Upper lobe of left lung (tissue), 4 donors: ENCODE measurements around the gene SUV39H2.

Experiments
- POLR2A ChIP-seq, 4 donors: fragments of 450-650 bp; IDR thresholded peaks; one replicate each; pipeline ENCODE4 v1.5.1; 2016 to 2017; ENCODE audit warnings: antibody characterized with exemption in 4 of 4, mild to moderate bottlenecking in 2 of 4
- POLR2AphosphoS5 ChIP-seq, 2 donors: sonication (generic); formaldehyde crosslinking; IDR thresholded peaks; one replicate each; pipeline ENCODE4 v1.5.1; 2017; ENCODE audit warnings: antibody characterized with exemption in 2 of 2
- TF ChIP-seq, protein P1 (sequence below), 6 experiments: fragments of 450-650 bp in 4 of 6; fragments of 200-600 bp in 2 of 6; sonication (generic) in 2 of 6; IDR thresholded peaks; one replicate each; pipeline ENCODE4 v1.5.1; 2016 to 2019; ENCODE audit warnings: antibody characterized with exemption in 6 of 6

DNA sequence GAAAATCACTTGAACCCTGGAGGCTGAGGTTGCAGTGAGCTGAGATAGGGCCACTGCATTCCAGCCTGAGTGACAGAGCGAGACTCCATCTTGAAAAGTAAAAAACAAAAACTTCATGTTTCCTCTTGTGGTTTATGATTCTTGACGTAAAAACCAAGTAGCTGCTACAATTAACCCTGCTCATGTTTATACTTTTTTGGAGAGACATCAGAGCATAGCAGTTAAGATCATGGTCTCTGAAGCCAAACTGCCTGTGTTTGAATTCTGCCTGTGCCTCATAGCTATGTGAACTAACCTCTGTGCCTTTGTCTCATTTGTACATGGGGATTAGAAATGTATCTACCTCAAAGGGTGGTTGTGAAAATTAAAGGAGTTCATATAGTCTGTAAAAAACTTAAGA is 27.2 kb downstream of the SUV39H2 start:
- TF ChIP-seq POLR2AphosphoS5 (IDR thresholded peaks at IDR 0.05): no peak
- no peak for TF ChIP-seq POLR2A (IDR thresholded peaks at IDR 0.05)
- TF ChIP-seq, protein P1, sequence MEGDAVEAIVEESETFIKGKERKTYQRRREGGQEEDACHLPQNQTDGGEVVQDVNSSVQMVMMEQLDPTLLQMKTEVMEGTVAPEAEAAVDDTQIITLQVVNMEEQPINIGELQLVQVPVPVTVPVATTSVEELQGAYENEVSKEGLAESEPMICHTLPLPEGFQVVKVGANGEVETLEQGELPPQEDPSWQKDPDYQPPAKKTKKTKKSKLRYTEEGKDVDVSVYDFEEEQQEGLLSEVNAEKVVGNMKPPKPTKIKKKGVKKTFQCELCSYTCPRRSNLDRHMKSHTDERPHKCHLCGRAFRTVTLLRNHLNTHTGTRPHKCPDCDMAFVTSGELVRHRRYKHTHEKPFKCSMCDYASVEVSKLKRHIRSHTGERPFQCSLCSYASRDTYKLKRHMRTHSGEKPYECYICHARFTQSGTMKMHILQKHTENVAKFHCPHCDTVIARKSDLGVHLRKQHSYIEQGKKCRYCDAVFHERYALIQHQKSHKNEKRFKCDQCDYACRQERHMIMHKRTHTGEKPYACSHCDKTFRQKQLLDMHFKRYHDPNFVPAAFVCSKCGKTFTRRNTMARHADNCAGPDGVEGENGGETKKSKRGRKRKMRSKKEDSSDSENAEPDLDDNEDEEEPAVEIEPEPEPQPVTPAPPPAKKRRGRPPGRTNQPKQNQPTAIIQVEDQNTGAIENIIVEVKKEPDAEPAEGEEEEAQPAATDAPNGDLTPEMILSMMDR (IDR thresholded peaks at IDR 0.05): no peak
